ENCODE measurements around the gene SIT1. TPM values are rescaled to one million over a fixed set of nuclear protein-coding genes. Genes with fewer than 3 reads are reported as not detected.

The SIT1 gene
- total RNA-seq, 1 donor from 2014 or later: not detected

DNA sequence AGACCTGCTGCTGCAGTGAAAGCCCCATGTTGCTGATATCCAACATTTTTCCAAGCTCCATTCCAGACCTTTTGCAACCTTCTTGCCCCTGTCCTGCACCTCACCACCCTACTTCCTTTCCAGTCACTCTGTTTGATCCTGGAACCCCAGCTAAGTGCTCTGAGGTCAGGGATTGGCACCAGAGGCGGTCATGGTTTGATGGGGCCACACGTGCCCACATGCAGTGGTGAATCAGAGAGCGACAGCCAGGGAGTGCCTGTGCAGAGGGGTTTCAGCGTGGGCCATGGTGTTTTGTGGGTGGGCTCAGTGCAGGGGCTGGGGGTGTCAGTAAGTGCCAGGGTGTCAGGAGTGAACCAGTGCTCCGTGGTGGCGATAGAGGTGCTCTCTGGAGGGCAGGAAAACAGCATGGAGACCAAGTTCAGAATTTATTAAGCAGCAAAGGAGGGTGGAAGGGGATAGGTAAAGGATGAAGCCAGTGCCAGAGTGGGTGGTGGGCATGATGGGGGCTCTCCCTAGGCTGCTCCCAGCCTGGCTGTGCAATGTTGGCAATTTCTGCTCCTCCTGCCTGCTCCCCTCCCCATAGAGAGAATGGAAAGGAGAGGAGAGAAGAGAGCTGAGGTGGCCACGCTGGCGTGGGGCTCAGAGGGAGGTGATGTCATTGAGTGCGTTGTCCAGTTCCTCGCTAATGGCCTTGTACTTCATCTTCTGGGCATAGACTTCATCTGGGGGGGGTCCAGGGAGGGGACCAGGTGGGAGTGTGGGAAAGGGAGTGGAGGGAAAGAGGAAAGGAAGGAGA is 32.0 kb upstream of the SIT1 start:
- no peak overlapping the region for H3K4me3 ChIP-seq (ENCODE audit: low read depth, low read length)
- TF ChIP-seq, protein P1, sequence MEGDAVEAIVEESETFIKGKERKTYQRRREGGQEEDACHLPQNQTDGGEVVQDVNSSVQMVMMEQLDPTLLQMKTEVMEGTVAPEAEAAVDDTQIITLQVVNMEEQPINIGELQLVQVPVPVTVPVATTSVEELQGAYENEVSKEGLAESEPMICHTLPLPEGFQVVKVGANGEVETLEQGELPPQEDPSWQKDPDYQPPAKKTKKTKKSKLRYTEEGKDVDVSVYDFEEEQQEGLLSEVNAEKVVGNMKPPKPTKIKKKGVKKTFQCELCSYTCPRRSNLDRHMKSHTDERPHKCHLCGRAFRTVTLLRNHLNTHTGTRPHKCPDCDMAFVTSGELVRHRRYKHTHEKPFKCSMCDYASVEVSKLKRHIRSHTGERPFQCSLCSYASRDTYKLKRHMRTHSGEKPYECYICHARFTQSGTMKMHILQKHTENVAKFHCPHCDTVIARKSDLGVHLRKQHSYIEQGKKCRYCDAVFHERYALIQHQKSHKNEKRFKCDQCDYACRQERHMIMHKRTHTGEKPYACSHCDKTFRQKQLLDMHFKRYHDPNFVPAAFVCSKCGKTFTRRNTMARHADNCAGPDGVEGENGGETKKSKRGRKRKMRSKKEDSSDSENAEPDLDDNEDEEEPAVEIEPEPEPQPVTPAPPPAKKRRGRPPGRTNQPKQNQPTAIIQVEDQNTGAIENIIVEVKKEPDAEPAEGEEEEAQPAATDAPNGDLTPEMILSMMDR (conservative IDR thresholded peaks at IDR 0.05; ENCODE audit: low read depth, low read length): no peak
- DNase-seq (ENCODE audit: low read depth): no peak

DNA sequence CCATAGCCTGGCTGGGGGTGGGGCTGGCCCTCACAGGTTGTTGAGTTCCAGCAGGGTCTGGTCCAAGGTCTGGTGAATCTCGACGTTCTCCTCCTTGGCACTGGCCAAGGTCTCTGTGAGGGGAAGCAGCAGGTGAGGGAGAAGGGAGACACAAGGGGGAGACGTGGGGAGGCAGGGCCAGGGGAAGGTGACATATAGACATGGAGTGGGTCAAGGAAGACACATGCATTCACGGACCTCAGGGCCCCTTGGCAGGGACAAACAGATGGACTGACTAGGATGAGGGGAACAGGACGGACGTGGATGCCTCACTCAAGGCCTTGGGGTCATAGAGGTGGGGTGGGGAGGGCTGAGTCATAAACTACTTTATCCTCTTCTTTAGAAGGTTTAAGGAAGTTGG is 31.3 kb upstream of the SIT1 start:
- TF ChIP-seq, protein P1 (conservative IDR thresholded peaks at IDR 0.05; ENCODE audit: low read depth, low read length): no peak
- no peak for DNase-seq (ENCODE audit: low read depth)

DNA sequence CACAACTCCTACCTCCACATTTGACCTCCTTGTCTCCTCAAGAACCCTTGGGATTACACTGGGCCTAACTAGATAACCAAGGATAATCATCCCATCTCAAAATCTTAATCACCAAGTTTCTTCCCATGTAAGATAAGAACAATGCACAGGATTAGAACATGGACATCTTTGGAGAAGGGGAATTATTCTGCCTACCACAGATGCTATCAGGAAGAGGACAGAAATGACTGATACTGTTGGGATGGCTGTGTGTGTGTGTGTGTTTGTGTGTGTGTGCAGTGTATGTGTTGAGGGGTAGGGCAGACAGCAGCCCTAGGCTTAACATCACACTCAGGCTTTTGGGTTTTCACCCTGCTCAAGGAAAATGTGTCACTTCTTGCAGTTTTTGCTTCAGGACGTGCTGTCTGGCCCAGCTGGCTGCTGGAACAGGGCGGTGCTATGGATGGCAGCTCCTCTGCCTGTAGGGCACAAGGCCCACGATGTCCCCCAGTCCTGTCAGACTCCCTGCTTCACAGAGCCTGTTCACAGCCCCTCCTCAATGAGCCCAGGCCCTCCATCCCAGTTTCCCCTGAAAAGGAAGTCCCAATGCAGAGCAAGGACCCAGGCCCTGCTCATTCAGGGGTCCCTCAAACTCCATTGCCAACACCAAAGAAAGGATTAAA is 30.7 kb upstream of the SIT1 start:
- no peak overlapping the region for H3K4me3 ChIP-seq (ENCODE audit: low read depth, low read length)
- TF ChIP-seq, protein P1 (conservative IDR thresholded peaks at IDR 0.05; ENCODE audit: low read depth, low read length): no peak
- DNase-seq (ENCODE audit: low read depth): no peak

More for the DNA sequence above, 31.3 kb upstream of the SIT1 start:
- H3K4me3 ChIP-seq (ENCODE audit: low read depth, low read length): no peak overlapping the region

DNA sequence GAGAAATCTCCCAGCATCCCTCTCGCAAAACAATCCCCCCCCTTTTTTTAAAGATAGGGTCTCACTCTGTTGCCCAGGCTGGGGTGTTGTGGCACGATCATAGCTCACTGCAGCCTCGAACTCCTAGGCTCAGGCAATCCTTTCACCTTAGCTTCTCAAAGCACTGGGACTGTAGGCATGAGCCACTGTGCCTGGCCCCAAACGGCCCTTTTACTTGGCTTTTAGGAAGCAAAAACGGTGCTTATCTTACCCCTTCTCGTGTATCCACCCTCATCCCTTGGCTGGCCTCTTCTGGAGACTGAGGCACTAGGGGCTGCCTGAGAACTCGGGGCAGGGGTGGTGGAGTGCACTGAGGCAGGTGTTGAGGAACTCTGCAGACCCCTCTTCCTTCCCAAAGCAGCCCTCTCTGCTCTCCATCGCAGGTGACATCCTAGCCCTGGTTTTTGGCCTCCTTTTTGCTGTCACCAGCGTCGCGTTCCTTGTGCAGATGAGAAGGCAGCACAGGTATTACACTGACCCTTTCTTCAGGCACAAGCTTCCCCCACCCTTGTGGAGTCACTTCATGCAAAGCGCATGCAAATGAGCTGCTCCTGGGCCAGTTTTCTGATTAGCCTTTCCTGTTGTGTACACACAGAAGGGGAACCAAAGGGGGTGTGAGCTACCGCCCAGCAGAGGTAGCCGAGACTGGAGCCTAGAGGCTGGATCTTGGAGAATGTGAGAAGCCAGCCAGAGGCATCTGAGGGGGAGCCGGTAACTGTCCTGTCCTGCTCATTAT is 29.8 kb upstream of the SIT1 start:
- no peak overlapping the region for H3K4me3 ChIP-seq (ENCODE audit: low read depth, low read length)
- TF ChIP-seq, protein P1 (conservative IDR thresholded peaks at IDR 0.05; ENCODE audit: low read depth, low read length): no peak
- no peak for DNase-seq (ENCODE audit: low read depth)

DNA sequence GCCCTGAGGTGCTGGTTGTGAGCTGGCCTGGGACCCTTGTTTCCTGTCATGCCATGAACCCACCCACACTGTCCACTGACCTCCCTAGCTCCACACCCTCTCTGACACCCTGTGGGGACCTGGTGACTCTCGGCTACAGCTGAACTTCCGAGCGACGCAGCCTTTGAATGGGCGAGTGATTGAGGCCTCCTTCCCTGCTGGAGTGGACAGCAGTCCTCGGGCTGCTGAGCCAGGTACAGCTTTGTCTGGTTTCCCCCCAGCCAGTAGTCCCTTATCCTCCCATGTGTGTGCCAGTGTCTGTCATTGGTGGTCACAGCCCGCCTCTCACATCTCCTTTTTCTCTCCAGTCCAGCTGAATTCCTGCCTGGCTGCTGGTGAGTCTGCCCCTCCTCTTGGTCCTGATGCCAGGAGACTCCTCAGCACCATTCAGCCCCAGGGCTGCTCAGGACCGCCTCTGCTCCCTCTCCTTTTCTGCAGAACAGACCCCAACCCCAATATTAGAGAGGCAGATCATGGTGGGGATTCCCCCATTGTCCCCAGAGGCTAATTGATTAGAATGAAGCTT is 29.1 kb upstream of the SIT1 start:
- TF ChIP-seq, protein P1 (conservative IDR thresholded peaks at IDR 0.05; ENCODE audit: low read depth, low read length): no peak
- H3K4me3 ChIP-seq (ENCODE audit: low read depth, low read length): no peak overlapping the region
- DNase-seq (ENCODE audit: low read depth): no peak

DNA sequence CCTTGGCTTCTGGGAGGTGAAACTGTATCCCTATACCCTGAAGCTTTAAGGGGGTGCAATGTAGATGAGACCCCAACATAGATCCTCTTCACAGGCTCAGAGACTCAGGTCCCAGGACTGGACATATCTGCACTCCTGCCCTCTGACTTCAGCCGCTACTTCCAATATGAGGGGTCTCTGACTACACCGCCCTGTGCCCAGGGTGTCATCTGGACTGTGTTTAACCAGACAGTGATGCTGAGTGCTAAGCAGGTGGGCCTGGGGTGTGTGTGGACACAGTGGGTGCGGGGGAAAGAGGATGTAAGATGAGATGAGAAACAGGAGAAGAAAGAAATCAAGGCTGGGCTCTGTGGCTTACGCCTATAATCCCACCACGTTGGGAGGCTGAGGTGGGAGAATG is 28.4 kb upstream of the SIT1 start:
- TF ChIP-seq, protein P1 (conservative IDR thresholded peaks at IDR 0.05; ENCODE audit: low read depth, low read length): no peak
- DNase-seq (ENCODE audit: low read depth): no peak
- H3K4me3 ChIP-seq (ENCODE audit: low read depth, low read length): no peak overlapping the region
